HCT116 (cell line): ENCODE results near the gene TMEM169. TPM values are rescaled to one million over a fixed set of nuclear protein-coding genes. Genes with fewer than 3 reads are reported as not detected.

ENCODE experiments used
- ATAC-seq: fragments of 200-7000 bp; cut with Tn5 transposase; 2 replicates; pipeline ENCODE4 v1.9.1; 2020; ENCODE audit warnings: mild to moderate bottlenecking, moderate library complexity
- BruUV-seq: library from RNA; stranded (reverse); fragments of 400-500 nt; replicated peaks from 2 replicates; lab custom pipeline; 2021; lab: Mats Ljungman, UMichigan
- CTCF ChIA-PET: fragments of 300-600 bp; sonication (Branson Sonifier 250); formaldehyde crosslinking; loops from one replicate; lab custom pipeline; 2021; ENCODE audit warnings: antibody characterized with exemption; lab: Charles Lee
- POLR2A ChIA-PET: fragments of 300-600, 350-600 bp; sonication (Branson Sonifier 250); formaldehyde crosslinking; loops from one replicate; lab custom pipeline; 2021; ENCODE audit warnings: antibody characterized with exemption; lab: Charles Lee
- RAD21 ChIA-PET, 2 experiments: fragments of 300-600 bp; sonication (Branson Sonifier 250); formaldehyde crosslinking; loops; one replicate each; lab custom pipeline; 2023; ENCODE audit warnings: low total read pairs in 2 of 2; ENCODE audit not compliant: uncharacterized antibody in 2 of 2, unreplicated experiment in 2 of 2, low non-redundant PET in 1 of 2; lab: Charles Lee
- DNase-seq: peaks from one replicate; pipeline ENCODE4 v3.0.0-alpha.2; 2010; ENCODE audit warnings: low read depth, low spot score
- H2AFZ ChIP-seq: fragments of 200-600 bp; shearing (Covaris generic), sonication (generic); 2 replicates; pipeline ENCODE4 v1.6.1; 2017; ENCODE audit warnings: low read depth, mixed run types, mixed read lengths, antibody characterized with exemption, low read length; ENCODE audit not compliant: poor library complexity, severe bottlenecking
- H3K27ac ChIP-seq: 2 replicates; pipeline ENCODE4 v1.5.1; 2012; ENCODE audit warnings: low read depth, low read length
- H3K27me3 ChIP-seq: fragments of 200-600 bp; sonication (generic); 2 replicates; pipeline ENCODE4 v1.6.1; 2016; ENCODE audit warnings: mixed run types, low read length, mixed read lengths; ENCODE audit not compliant: insufficient read depth
- H3K36me3 ChIP-seq, 2 experiments: fragments of 200-500 bp in 1 of 2; fragments of 200-600 bp in 1 of 2; sonication (Bioruptor generic) in 1 of 2; sonication (generic) in 1 of 2; 2 replicates each; pipeline versions ENCODE4 v1.5.1 to v1.6.1; 2014 to 2016; ENCODE audit warnings: low read length in 2 of 2, inconsistent platforms in 1 of 2, mixed read lengths in 1 of 2, mixed run types in 1 of 2; ENCODE audit not compliant: insufficient read depth in 2 of 2, control insufficient read depth in 1 of 2
- H3K4me1 ChIP-seq, 2 experiments: fragments of 200-600 bp in 1 of 2; sonication (generic) in 1 of 2; 2 replicates each; pipeline versions ENCODE4 v1.5.1 to v1.6.1; 2012 to 2017; ENCODE audit warnings: low read length in 2 of 2, inconsistent platforms in 1 of 2, mild to moderate bottlenecking in 1 of 2, mixed read lengths in 1 of 2, mixed run types in 1 of 2, moderate library complexity in 1 of 2; ENCODE audit not compliant: insufficient read depth in 2 of 2, control insufficient read depth in 1 of 2
- H3K4me2 ChIP-seq: fragments of 200-600 bp; sonication (generic); 2 replicates; pipeline ENCODE4 v1.6.1; 2017; ENCODE audit warnings: mixed run types, low read length, mixed read lengths
- H3K4me3 ChIP-seq, 2 experiments: fragments of 200-600 bp in 1 of 2; sonication (generic) in 1 of 2; replicated peaks in 1 of 2; 2 replicates each; pipeline ENCODE4 v1.5.1; 2011 to 2016; ENCODE audit warnings: low read length in 2 of 2, control low read depth in 1 of 2, low read depth in 1 of 2, mild to moderate bottlenecking in 1 of 2, mixed read lengths in 1 of 2, mixed run types in 1 of 2
- H3K79me2 ChIP-seq: fragments of 200-600 bp; sonication (generic); 2 replicates; pipeline ENCODE4 v1.6.1; 2017; ENCODE audit warnings: mild to moderate bottlenecking, mixed run types, low read length, moderate library complexity, mixed read lengths; ENCODE audit not compliant: insufficient read depth
- H3K9ac ChIP-seq: fragments of 200-600 bp; sonication (generic); 2 replicates; pipeline ENCODE4 v1.6.1; 2016; ENCODE audit warnings: low read length, mixed read lengths
- H3K9me2 ChIP-seq: fragments of 200-600 bp; sonication (generic), shearing (Covaris generic); 2 replicates; pipeline ENCODE4 v1.6.1; 2017; ENCODE audit warnings: mixed run types, mild to moderate bottlenecking, moderate library complexity; ENCODE audit not compliant: insufficient read depth
- H3K9me3 ChIP-seq, 2 experiments: fragments of 200-500 bp in 1 of 2; fragments of 200-600 bp in 1 of 2; sonication (Bioruptor generic) in 1 of 2; sonication (generic) in 1 of 2; 2 replicates each; pipeline ENCODE4 v1.6.1; 2014 to 2017; ENCODE audit warnings: low read length in 2 of 2, mixed read lengths in 2 of 2, inconsistent platforms in 1 of 2, low read depth in 1 of 2, mild to moderate bottlenecking in 1 of 2, mixed run types in 1 of 2, moderate library complexity in 1 of 2; ENCODE audit not compliant: control insufficient read depth in 1 of 2, insufficient read depth in 1 of 2
- H4K20me1 ChIP-seq: fragments of 200-600 bp; sonication (generic), shearing (Covaris generic); 2 replicates; pipeline ENCODE4 v1.6.1; 2017; ENCODE audit warnings: mixed run types, mild to moderate bottlenecking, moderate library complexity; ENCODE audit not compliant: insufficient read depth
- CEBPB ChIP-seq: IDR thresholded peaks from 2 replicates; pipeline ENCODE4 v1.6.1; 2012; ENCODE audit warnings: low read depth
- CTCF ChIP-seq, 3 experiments: fragments of 200-600 bp in 1 of 3; sonication (generic) in 1 of 3; IDR thresholded peaks in 2 of 3; conservative IDR thresholded peaks in 1 of 3; 2 replicates each; pipeline ENCODE4 v1.5.1; 2012 to 2017; ENCODE audit warnings: low read depth in 2 of 3, low read length in 2 of 3, antibody characterized with exemption in 1 of 3, borderline replicate concordance in 1 of 3, control low read depth in 1 of 3, mild to moderate bottlenecking in 1 of 3, mixed read lengths in 1 of 3, mixed run types in 1 of 3, moderate library complexity in 1 of 3; ENCODE audit not compliant: insufficient read depth in 1 of 3
- ELF1 ChIP-seq: IDR thresholded peaks from 2 replicates; pipeline ENCODE4 v1.6.1; 2012; ENCODE audit warnings: low read depth, borderline replicate concordance
- EZH2 ChIP-seq: fragments of 200-600 bp; sonication (generic); IDR thresholded peaks from 2 replicates; pipeline ENCODE4 v1.6.1; 2017; ENCODE audit warnings: antibody characterized with exemption, mixed run types
- EZH2phosphoT487 ChIP-seq: fragments of 200-600 bp; IDR thresholded peaks from 2 replicates; pipeline ENCODE4 v1.6.1; 2018; ENCODE audit warnings: antibody characterized with exemption, borderline replicate concordance
- FOSL1 ChIP-seq: IDR thresholded peaks from 2 replicates; pipeline ENCODE4 v1.6.1; 2012; ENCODE audit warnings: low read depth
- MAX ChIP-seq: IDR thresholded peaks from 2 replicates; pipeline ENCODE4 v1.6.1; 2012
- REST ChIP-seq: IDR thresholded peaks from 2 replicates; pipeline ENCODE4 v1.6.1; 2012; ENCODE audit warnings: low read depth
- SIN3A ChIP-seq: IDR thresholded peaks from 2 replicates; pipeline ENCODE4 v1.6.1; 2012; ENCODE audit warnings: low read depth
- YY1 ChIP-seq: IDR thresholded peaks from 2 replicates; pipeline ENCODE4 v1.6.1; 2011; ENCODE audit warnings: low read length, low read depth, moderate library complexity, mild to moderate bottlenecking; ENCODE audit not compliant: insufficient replicate concordance; ENCODE audit errors: extremely low read depth
- ZBTB33 ChIP-seq: IDR thresholded peaks from 2 replicates; pipeline ENCODE4 v1.6.1; 2011; ENCODE audit warnings: mild to moderate bottlenecking, low read length, moderate library complexity; ENCODE audit not compliant: insufficient replicate concordance; ENCODE audit errors: extremely low read depth
- intact Hi-C: fragments of 100-400 bp; cut with micrococcal nuclease; formaldehyde crosslinking; loops from 2 replicates; pipeline ENCODE4 v1.10.0; 2022
- total RNA-seq: library from RNA; stranded (reverse); gene quantifications from one replicate; pipeline ENCODE4 v1.2.1, GENCODE V29; 2021; ENCODE audit not compliant: unreplicated experiment

TMEM169 gene
- total RNA-seq, 1 experiment from 2014 or later = 0.42 TPM

- Histone ChIP-seq H3K36me3 (peaks cover 41 to 72% of the 10 kb centered on the region in 2 experiments), H3K9me3 (no peaks in the 10 kb centered on the region)
Measured at GRCh38 chr2:216113572-216113971, 31.9 kb downstream of the TMEM169 start.

More at GRCh38 chr2:216113572-216113971, 31.9 kb downstream of the TMEM169 start:
- POLR2A ChIA-PET = no interaction called here
- Histone ChIP-seq H3K27me3 (no peaks in the 10 kb centered on the region), H3K9me2 (no peaks in the 10 kb centered on the region), H3K4me1 (peaks cover 7 to 25% of the 10 kb centered on the region in 2 experiments; a peak in 3 of 4 replicates), H3K9ac (no peak overlapping the region), H3K4me2 (no peak overlapping the region), H4K20me1 (peaks cover 30% of the 10 kb centered on the region; the same call in 1 of the 2 replicates), H3K79me2 (peaks cover 88% of the 10 kb centered on the region), H2AFZ (no peak overlapping the region), H3K4me3 (no peak overlapping the region), H3K27ac (peak overlapping the region; percentile 23; the same call in 1 of the 2 replicates)
- CTCF ChIA-PET = interaction anchor here (1.2 kb wide), 2 partner anchors 12 to 32 kb away, joined by 4 to 8 read pairs; partner anchors contain the start of genes PECR and TMEM169
- RAD21 ChIA-PET = no interaction called here
- DNase-seq = no peak
- BruUV-seq = no TSS peak
- no peak for ATAC-seq
- intact Hi-C loops = loop anchor here (5.0 kb wide), 2 partner anchors 289 to 389 kb away; no protein-coding TSS in a partner anchor
- no peak for TF ChIP-seq EZH2phosphoT487
- no peak for TF ChIP-seq ELF1
- no peak for TF ChIP-seq FOSL1
- no peak for TF ChIP-seq YY1
- TF ChIP-seq EZH2 = no peak
- no peak for TF ChIP-seq MAX
- TF ChIP-seq CTCF (IDR thresholded peaks at IDR 0.05 in 2 of 3, conservative IDR thresholded peaks at IDR 0.05 in 1 of 3; ENCODE audit: borderline replicate concordance in 1 of 3, insufficient read depth in 1 of 3, low read depth in 2 of 3, low read length in 2 of 3) = no peak
- no peak for TF ChIP-seq CEBPB
- no peak for TF ChIP-seq SIN3A
- no peak for TF ChIP-seq REST
- TF ChIP-seq ZBTB33 = no peak
